Mucosa of descending colon (tissue), 3 donors: ENCODE data around the gene DHX57. TPM values are rescaled to one million over a fixed set of nuclear protein-coding genes. Genes with fewer than 3 reads are reported as not detected.

Experiments used
- ATAC-seq: fragments of 200-7000 bp; cut with Tn5 transposase; one replicate; pipeline ENCODE4 v1.9.1; 2020; ENCODE audit warnings: mild to moderate bottlenecking, moderate library complexity
- DNase-seq, 3 donors: peaks; one replicate each; pipeline ENCODE4 v3.0.0-alpha.2; 2020
- H3K36me3 ChIP-seq: fragments of 200-600 bp; one replicate; pipeline ENCODE4 v1.8.0; 2021; ENCODE audit warnings: low read depth, mild to moderate bottlenecking
- H3K4me1 ChIP-seq: fragments of 200-600 bp; one replicate; pipeline ENCODE4 v1.8.0; 2021; ENCODE audit warnings: low read depth, mild to moderate bottlenecking
- H3K4me3 ChIP-seq: fragments of 200-600 bp; one replicate; pipeline ENCODE4 v1.8.0; 2021; ENCODE audit warnings: mild to moderate bottlenecking
- H3K9me3 ChIP-seq: fragments of 200-600 bp; one replicate; pipeline ENCODE4 v1.8.0; 2021; ENCODE audit warnings: mild to moderate bottlenecking
- intact Hi-C, 2 donors: fragments of 100-400 bp; cut with DNase I in 1 of 2; cut with micrococcal nuclease in 1 of 2; formaldehyde crosslinking; loops; one replicate each; pipeline versions ENCODE4 v1.11.0 to v1.11.1; 2022; cut with DNase I, micrococcal nuclease
- total RNA-seq, 3 donors: library from RNA; stranded (reverse); fragmentation: NEBNext Ultra II Directional in 2 of 3; extraction: Animal tissue kit (Norgen Biotek cat#: 25700) in 2 of 3; gene quantifications; one replicate each; pipeline versions ENCODE4 v1.2.1 to v1.2.4, GENCODE V29; 2021 to 2023
- TF ChIP-seq, protein P1 (sequence below): fragments of 200-600 bp; IDR thresholded peaks from one replicate; pipeline ENCODE4 v1.8.0; 2022; ENCODE audit warnings: antibody characterized with exemption, mild to moderate bottlenecking
- donor health status: DM: no; HTN: no; CAD: no; lungs with moderate emphysema.
- donor health status: DM: no; HTN: no; CAD: no.
- donor health status: DM: no; HTN: yes; CAD: no.

Gene DHX57
- total RNA-seq, 3 donors from 2014 or later: 10.4 to 17.3 (median 10.5) TPM

DNA sequence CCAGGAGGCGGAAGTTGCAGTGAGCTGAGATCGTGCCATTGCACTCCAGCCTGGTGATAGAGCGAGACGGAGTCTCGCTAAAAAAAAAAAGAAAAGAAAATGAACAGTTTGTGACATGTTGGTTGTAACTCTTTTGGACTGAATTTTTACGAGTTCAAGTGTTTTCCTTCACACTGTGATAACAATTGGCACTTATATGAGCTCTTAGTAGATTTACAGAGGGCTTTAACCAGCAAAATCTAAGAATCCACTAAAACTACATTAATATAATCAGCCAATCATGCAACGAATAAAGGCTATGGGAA is 99.9 kb downstream of the DHX57 start:
- no peak for ATAC-seq
- H3K4me3 ChIP-seq: no peak overlapping the region
- TF ChIP-seq, protein P1, sequence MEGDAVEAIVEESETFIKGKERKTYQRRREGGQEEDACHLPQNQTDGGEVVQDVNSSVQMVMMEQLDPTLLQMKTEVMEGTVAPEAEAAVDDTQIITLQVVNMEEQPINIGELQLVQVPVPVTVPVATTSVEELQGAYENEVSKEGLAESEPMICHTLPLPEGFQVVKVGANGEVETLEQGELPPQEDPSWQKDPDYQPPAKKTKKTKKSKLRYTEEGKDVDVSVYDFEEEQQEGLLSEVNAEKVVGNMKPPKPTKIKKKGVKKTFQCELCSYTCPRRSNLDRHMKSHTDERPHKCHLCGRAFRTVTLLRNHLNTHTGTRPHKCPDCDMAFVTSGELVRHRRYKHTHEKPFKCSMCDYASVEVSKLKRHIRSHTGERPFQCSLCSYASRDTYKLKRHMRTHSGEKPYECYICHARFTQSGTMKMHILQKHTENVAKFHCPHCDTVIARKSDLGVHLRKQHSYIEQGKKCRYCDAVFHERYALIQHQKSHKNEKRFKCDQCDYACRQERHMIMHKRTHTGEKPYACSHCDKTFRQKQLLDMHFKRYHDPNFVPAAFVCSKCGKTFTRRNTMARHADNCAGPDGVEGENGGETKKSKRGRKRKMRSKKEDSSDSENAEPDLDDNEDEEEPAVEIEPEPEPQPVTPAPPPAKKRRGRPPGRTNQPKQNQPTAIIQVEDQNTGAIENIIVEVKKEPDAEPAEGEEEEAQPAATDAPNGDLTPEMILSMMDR: no peak
- H3K9me3 ChIP-seq: no peaks in the 10 kb centered on the region
- DNase-seq: no peak
- H3K4me1 ChIP-seq: peaks cover 7% of the 10 kb centered on the region
- no peaks in the 10 kb centered on the region for H3K36me3 ChIP-seq
- intact Hi-C loops: no loop called here

DNA sequence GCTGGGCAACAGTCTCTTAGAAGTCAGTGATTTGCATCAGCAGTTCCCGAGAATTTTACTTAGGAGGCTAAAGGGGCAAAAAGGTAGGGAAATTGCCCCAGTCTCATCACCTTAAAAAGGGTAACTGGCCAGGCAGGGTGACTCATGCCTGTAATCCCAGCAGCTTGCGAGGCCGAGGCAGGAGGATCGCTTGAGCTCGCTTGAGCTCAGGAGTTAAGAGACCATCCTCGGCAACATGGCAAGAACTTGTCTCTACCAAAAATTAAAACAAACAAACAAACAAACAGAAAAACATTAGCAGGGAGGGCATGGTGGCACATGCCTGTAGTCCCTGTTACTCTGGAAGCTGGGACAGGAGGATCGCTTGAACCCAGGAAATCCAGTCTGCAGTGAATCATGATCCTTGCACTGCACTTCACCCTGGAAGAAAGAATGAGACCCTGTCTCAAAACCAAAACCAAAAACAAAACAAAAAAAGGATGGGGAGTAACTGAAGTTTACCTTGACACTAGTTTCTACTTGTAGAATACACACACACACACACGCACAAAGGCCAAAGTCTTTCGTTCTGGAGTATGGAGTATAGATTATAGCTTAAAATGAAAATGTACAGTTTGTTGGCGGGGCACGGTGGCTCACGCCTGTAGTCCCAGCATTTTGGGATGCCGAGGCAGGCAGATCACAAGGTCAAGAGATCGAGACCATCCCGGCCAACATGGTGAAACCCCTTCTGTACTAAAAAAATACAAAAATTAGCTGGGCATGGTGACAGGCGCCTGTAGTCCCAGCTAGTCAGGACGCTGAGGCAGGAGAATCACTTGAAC is 100.4 kb downstream of the DHX57 start:
- TF ChIP-seq, protein P1: no peak
- ATAC-seq (no peak), DNase-seq (no peak)
- intact Hi-C loops: no loop called here
- peaks cover 7% of the 10 kb centered on the region for H3K4me1 ChIP-seq
- H3K4me3 ChIP-seq: no peak overlapping the region
- H3K9me3 ChIP-seq: no peaks in the 10 kb centered on the region
- no peaks in the 10 kb centered on the region for H3K36me3 ChIP-seq

DNA sequence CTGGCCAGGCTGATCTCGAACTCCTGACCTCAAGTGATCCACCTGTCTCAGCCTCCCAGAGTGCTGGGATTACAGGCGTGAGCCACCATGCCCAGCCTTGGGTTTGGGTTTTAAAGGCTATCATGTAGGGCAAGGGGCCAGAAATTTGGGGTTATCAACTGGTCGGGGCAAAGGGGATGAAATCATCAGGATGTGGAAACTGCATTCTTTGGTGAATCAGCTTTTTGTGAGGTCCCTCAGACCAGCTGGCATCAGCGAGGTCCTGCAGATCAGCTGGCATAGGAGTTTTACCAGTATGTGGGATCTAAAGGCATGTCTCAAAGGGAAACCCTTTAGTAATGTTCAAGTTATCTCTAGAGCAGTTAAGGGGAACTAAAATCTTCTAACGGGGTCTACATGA is 104.1 kb downstream of the DHX57 start:
- DNase-seq (no peak), ATAC-seq (no peak)
- Histone ChIP-seq H3K4me1 (no peaks in the 10 kb centered on the region), H3K9me3 (no peaks in the 10 kb centered on the region), H3K36me3 (no peaks in the 10 kb centered on the region), H3K4me3 (no peak overlapping the region)
- intact Hi-C loops: no loop called here
- TF ChIP-seq, protein P1: no peak

DNA sequence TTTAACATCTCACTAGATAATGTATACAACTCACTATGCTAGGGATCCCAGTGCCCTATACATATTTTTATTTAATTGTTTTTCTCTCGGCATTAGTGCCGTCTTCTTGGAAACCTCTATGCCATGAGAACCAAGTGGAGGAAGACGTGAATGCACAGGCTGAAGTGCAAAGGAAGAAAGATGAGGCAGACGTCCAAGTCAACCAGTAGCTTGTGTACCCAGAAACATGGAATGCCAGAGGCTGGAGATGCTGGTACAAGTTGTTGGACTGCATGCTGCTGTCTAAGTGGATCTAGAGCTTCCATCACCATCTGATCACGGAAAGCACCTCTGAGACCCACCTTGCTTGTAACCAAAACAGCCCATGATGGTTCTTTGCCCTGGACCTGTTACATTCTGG is 110.2 kb downstream of the DHX57 start:
- Histone ChIP-seq H3K36me3 (no peaks in the 10 kb centered on the region), H3K4me1 (no peaks in the 10 kb centered on the region), H3K9me3 (no peaks in the 10 kb centered on the region), H3K4me3 (no peak overlapping the region)
- intact Hi-C loops: no loop called here
- DNase-seq (no peak), ATAC-seq (no peak)
- TF ChIP-seq, protein P1: no peak

DNA sequence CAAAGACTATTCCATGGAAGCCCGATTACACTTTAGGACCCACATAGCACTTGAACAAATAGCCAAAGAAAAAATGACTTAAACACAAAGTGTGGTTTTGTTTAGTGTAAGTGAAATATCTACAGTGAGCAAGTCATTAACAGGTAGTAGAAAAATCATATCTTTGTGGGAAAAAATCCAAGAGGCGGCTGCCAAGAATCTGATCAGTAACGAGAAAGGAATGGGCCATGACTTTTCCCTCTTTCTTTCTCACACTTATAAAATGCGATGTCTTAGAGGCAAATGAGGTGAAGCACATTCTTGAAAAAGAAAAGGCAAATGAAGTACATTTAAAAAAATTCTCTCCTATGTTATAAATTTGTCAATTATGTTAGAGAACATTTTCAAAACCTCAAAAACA is 110.6 kb downstream of the DHX57 start:
- intact Hi-C loops: no loop called here
- TF ChIP-seq, protein P1: no peak
- H3K9me3 ChIP-seq: no peaks in the 10 kb centered on the region
- DNase-seq (no peak), ATAC-seq (no peak)
- no peak overlapping the region for H3K4me3 ChIP-seq
- no peaks in the 10 kb centered on the region for H3K4me1 ChIP-seq
- H3K36me3 ChIP-seq: no peaks in the 10 kb centered on the region

DNA sequence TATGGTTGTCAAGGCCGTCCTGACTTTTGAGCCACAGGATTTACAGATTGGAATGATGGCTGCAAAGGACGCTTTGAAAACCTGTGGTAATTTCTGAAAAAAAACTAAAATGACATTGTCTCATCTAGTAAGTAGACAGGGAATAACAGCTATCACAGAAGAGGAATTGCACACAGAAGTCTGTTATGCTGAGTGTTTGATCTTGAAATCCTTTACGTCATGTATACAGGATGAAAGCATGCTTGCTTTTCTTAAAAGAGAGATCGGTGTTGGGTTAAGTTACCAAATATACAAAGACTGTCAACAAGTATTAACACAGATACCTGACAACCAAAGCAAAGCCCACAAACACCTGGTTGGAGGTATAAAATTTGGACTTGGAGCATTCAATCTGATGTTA is 112.0 kb downstream of the DHX57 start:
- Histone ChIP-seq H3K36me3 (no peaks in the 10 kb centered on the region), H3K4me1 (no peaks in the 10 kb centered on the region), H3K4me3 (no peak overlapping the region), H3K9me3 (no peaks in the 10 kb centered on the region)
- DNase-seq: no peak
- TF ChIP-seq, protein P1: no peak
- ATAC-seq: no peak
- intact Hi-C loops: no loop called here
